Neutrophil (primary cell): ENCODE measurements around the gene DNAH7.

Source experiments
- H3K27ac ChIP-seq: fragments of 200-600 bp; sonication (generic); 2 replicates; pipeline ENCODE4 v1.5.1; 2016; ENCODE audit warnings: mild to moderate bottlenecking, moderate library complexity
- H3K27me3 ChIP-seq: fragments of 200-600 bp; sonication (generic); 2 replicates; pipeline ENCODE4 v1.6.0; 2016; ENCODE audit warnings: mild to moderate bottlenecking
- H3K36me3 ChIP-seq: fragments of 200-600 bp; sonication (generic); 2 replicates; pipeline ENCODE4 v1.5.1; 2017
- H3K4me1 ChIP-seq, 2 experiments: fragments of 200-600 bp in 1 of 2; sonication (generic) in 1 of 2; 1 replicate in 1 of 2; 2 replicates in 1 of 2; pipeline versions ENCODE4 v1.5.1 to v1.6.1; 2013 to 2016; ENCODE audit warnings: low read depth in 1 of 2, low read length in 1 of 2, mild to moderate bottlenecking in 1 of 2, moderate library complexity in 1 of 2; ENCODE audit not compliant: control insufficient read depth in 1 of 2, insufficient read depth in 1 of 2
- H3K4me3 ChIP-seq, 2 experiments: fragments of 200-600 bp in 1 of 2; sonication (generic) in 1 of 2; 1 replicate in 1 of 2; 2 replicates in 1 of 2; pipeline ENCODE4 v1.5.1; 2013 to 2016; ENCODE audit warnings: low read depth in 1 of 2, low read length in 1 of 2, mild to moderate bottlenecking in 1 of 2, moderate library complexity in 1 of 2
- H3K9me3 ChIP-seq: fragments of 200-600 bp; sonication (generic); 2 replicates; pipeline ENCODE4 v1.5.1; 2016
- CTCF ChIP-seq: fragments of 200-600 bp; sonication (generic); IDR thresholded peaks from 2 replicates; pipeline ENCODE4 v1.5.1; 2016; ENCODE audit warnings: antibody characterized with exemption

DNAH7 gene

GRCh38 chr2:195820867-195821565 lies 247.6 kb downstream of the DNAH7 start:
- Histone ChIP-seq H3K27me3 (no peaks in the 10 kb centered on the region), H3K9me3 (no peaks in the 10 kb centered on the region), H3K4me1 (no peaks in the 10 kb centered on the region), H3K27ac (no peak overlapping the region), H3K36me3 (no peaks in the 10 kb centered on the region), H3K4me3 (no peak overlapping the region)
- no peak for TF ChIP-seq CTCF

DNA sequence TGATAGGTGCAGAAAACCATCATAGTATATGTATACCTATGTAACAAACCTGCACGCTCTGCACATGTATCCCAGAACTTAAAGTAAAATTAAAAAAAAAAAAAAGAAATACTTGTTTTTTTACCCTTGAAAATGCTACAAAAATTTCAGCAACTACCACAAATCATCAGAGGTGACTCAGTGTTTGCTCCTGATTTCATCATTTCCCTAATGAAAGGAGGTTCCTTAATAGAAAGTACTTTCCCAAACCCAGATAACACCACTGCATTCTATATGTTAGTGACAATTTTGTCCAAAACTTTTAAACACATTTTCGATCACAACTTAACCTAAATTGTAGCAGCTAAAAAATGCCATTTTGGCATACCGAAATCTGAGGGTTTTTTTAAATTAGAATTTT lies 248.3 kb downstream of the DNAH7 start:
- Histone ChIP-seq H3K4me1 (no peaks in the 10 kb centered on the region), H3K36me3 (no peaks in the 10 kb centered on the region), H3K27ac (no peak overlapping the region), H3K4me3 (no peak overlapping the region), H3K9me3 (no peaks in the 10 kb centered on the region), H3K27me3 (no peaks in the 10 kb centered on the region)
- no peak for TF ChIP-seq CTCF

DNA sequence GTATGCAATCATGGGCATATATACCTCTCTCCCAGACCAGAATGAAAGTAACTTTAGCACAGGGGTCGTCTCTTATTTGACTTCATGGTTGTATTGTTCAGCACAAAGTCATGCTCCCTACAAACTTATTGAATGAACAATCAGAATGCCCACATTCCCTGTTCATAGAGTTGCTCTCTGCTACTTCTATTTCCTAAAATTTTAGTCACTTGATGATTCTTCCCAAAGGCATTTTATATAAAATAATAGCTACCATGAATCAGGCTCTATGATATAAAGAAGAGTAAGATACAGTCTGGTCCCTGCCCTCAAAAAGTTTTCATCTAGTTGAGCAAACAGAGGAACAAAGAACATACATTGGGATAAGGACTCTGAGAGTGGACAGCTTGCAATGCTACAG lies 249.4 kb downstream of the DNAH7 start:
- TF ChIP-seq CTCF: no peak
- Histone ChIP-seq H3K4me1 (no peaks in the 10 kb centered on the region), H3K27ac (no peak overlapping the region), H3K36me3 (no peaks in the 10 kb centered on the region), H3K27me3 (no peaks in the 10 kb centered on the region), H3K9me3 (no peaks in the 10 kb centered on the region), H3K4me3 (no peak overlapping the region)

DNA sequence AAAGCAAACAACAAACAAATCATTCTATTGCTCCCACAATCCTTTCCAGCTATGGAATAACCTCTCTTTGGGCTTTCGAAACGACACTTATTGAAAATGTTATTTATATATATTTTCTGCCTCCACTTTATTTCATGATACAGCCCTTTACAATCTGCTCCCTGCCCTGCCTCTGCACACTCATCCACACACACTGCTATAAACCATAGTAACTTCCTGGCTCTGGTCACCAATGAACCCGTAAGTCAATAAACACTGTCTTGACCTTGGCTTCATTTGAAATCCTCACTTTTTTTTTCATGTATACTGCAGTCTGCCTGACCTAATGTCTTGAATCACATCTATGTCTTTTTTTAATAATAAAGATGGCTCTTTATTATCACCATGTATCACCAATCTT lies 250.1 kb downstream of the DNAH7 start:
- Histone ChIP-seq H3K4me1 (no peaks in the 10 kb centered on the region), H3K27me3 (no peaks in the 10 kb centered on the region), H3K27ac (no peak overlapping the region), H3K36me3 (no peaks in the 10 kb centered on the region), H3K9me3 (no peaks in the 10 kb centered on the region), H3K4me3 (no peak overlapping the region)
- no peak for TF ChIP-seq CTCF

DNA sequence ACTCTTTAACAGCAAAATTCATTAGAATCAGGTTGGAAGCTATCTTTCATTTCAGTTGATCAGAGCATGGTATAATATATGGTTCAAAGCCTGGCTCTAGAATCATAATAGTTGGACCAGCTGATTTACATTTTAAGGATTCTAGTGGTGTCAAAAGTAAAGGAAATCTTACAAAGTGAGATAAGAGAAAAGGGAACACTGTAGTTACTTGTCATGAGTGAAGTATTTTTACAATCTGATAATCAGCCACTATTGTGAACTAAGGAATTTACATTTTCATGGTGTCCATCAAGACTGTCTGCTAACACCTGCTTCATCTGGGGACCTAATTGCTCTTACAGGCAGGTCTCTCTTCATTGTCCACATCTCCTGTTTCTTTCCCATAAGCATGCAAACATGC lies 250.5 kb downstream of the DNAH7 start:
- Histone ChIP-seq H3K27ac (no peak overlapping the region), H3K9me3 (no peaks in the 10 kb centered on the region), H3K36me3 (no peaks in the 10 kb centered on the region), H3K4me1 (no peaks in the 10 kb centered on the region), H3K4me3 (no peak overlapping the region), H3K27me3 (no peaks in the 10 kb centered on the region)
- no peak for TF ChIP-seq CTCF
